Upper lobe of left lung (tissue), 4 donors: ENCODE measurements around the gene CDCA8.

Experiments
- EP300 ChIP-seq, 4 donors: sonication (generic); formaldehyde crosslinking; IDR thresholded peaks; one replicate each; pipeline ENCODE4 v1.5.1; 2017; ENCODE audit warnings: antibody characterized with exemption in 4 of 4, control low read depth in 2 of 4
- POLR2A ChIP-seq, 4 donors: fragments of 450-650 bp; IDR thresholded peaks; one replicate each; pipeline ENCODE4 v1.5.1; 2016 to 2017; ENCODE audit warnings: antibody characterized with exemption in 4 of 4, mild to moderate bottlenecking in 2 of 4
- POLR2AphosphoS5 ChIP-seq, 2 donors: sonication (generic); formaldehyde crosslinking; IDR thresholded peaks; one replicate each; pipeline ENCODE4 v1.5.1; 2017; ENCODE audit warnings: antibody characterized with exemption in 2 of 2
- TF ChIP-seq, protein P1 (sequence below), 6 experiments: fragments of 450-650 bp in 4 of 6; fragments of 200-600 bp in 2 of 6; sonication (generic) in 2 of 6; IDR thresholded peaks; one replicate each; pipeline ENCODE4 v1.5.1; 2016 to 2019; ENCODE audit warnings: antibody characterized with exemption in 6 of 6

DNA sequence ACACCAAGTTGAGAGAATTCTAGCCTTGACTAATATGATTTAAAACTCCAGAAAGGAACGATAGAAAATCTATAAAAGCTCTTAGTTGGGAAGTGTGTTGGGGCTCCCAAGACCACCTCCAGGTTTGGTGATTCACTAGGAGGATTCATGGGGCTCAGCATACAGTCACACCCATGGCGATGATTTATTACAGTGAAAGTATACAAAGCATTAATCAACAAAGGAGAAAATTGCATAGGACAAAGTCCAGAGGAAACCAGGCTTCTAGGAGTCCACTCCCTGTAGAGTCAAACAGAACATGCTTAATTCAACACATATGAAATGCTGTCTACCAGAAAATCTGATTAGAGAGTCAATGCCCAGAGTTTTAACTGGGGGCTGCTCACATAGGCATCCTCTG lies 4.8 kb downstream of the CDCA8 start:
- no peak for TF ChIP-seq POLR2AphosphoS5 (IDR thresholded peaks at IDR 0.05)
- no peak for TF ChIP-seq POLR2A (IDR thresholded peaks at IDR 0.05)
- TF ChIP-seq, protein P1, sequence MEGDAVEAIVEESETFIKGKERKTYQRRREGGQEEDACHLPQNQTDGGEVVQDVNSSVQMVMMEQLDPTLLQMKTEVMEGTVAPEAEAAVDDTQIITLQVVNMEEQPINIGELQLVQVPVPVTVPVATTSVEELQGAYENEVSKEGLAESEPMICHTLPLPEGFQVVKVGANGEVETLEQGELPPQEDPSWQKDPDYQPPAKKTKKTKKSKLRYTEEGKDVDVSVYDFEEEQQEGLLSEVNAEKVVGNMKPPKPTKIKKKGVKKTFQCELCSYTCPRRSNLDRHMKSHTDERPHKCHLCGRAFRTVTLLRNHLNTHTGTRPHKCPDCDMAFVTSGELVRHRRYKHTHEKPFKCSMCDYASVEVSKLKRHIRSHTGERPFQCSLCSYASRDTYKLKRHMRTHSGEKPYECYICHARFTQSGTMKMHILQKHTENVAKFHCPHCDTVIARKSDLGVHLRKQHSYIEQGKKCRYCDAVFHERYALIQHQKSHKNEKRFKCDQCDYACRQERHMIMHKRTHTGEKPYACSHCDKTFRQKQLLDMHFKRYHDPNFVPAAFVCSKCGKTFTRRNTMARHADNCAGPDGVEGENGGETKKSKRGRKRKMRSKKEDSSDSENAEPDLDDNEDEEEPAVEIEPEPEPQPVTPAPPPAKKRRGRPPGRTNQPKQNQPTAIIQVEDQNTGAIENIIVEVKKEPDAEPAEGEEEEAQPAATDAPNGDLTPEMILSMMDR (IDR thresholded peaks at IDR 0.05) = no peak
- no peak for TF ChIP-seq EP300 (IDR thresholded peaks at IDR 0.05)
